GM18502 (cell line): ENCODE results near the gene AKT1.
A peak's percentile ranks its signal among the peaks of the same experiment; 100 is the strongest.

Experiments
- ATAC-seq: cut with Tn5 transposase; IDR thresholded peaks from one replicate; pipeline ENCODE4 v1.9.1; 2021; ENCODE audit warnings: mild to moderate bottlenecking; ENCODE audit not compliant: unreplicated experiment, poor library complexity

AKT1 gene

GRCh38 chr14:104728631-104729030 is 66.9 kb downstream of the AKT1 start:
- ATAC-seq = no peak

GRCh38 chr14:104726600-104727451 is 68.7 kb downstream of the AKT1 start:
- ATAC-seq = no peak

- no peak for ATAC-seq
These were observed 69.6 kb downstream of the AKT1 start for GRCh38 chr14:104725772-104726548.

GRCh38 chr14:104724981-104725771 is 70.4 kb downstream of the AKT1 start:
- no peak for ATAC-seq

- no peak for ATAC-seq
These were observed 71.1 kb downstream of the AKT1 start for GRCh38 chr14:104724407-104724980.

DNA sequence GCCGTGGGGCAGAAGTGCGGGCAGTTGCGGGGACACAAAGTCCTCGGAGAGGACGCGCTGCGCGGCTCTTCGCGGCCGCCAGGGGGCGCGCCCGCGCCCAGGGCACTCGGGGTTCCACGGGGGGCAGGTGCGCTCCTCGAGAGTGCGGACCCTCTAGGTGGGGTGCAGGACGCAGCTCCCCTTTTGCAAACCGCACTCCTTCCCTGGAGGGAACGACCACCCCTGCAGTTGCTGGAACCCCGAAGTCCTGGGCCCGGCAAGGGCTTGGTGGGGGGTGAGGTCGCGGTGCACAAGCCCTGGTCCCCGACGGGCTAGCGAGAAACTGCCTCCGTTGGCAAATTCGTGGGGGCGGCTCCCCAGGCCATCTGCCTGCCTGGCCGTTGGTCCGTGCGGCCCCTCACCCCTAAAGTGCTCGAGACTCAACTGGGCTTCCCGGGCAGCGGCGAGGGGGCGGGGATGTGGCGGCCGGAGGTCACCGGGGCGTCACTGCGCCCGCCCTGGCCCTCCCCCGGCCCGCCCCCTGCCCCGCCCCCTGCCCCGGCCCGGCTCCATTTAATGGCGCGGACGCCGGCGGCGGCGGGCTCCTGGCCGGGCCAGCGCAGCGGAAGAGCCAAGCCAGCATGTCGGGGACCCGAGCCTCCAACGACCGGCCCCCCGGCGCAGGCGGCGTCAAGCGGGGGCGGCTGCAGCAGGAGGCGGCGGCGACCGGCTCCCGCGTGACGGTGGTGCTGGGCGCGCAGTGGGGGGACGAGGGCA is 71.7 kb downstream of the AKT1 start, which contains the start of gene ADSS1:
ADSS1 (plus strand) TSS at position 579 of the 756 bp plus-strand sequence; CDS start at position 621, 42 bp downstream.
- peak; percentile 60 for ATAC-seq

DNA sequence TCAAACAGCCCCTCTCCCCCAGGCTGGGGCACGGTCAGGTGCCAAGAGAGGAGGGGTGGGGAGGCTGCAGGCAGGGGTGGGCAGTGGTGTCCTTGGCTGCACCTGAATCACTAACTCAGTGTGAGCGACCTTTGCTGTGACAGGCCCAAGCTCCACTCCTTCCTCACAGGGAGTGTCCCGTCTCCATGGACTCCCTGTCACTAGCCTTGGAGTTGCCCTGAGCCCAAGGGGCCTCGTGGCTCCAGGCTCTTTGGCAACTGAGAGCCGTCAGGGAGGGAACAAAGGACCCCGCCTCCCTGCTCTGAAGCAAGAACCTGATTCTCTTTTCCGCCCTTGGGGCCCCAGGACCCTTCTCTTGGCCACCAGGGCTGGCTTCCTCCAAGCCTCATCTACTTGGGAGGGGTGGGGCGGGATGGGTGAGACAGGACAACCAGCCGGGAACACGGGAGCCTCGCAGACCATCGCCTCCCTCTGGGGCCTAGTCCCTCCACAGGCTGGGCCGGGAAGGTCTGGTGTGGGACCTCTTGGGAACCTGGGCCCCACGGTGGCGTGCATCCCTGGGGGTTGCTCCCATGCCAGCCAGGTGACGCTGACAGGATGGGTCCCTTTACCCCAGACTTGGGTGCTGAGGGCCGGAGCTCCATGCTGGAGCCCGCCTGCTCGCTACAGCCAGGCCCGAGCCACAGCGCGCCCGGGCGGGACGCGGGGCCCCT is 72.5 kb downstream of the AKT1 start:
- no peak for ATAC-seq

DNA sequence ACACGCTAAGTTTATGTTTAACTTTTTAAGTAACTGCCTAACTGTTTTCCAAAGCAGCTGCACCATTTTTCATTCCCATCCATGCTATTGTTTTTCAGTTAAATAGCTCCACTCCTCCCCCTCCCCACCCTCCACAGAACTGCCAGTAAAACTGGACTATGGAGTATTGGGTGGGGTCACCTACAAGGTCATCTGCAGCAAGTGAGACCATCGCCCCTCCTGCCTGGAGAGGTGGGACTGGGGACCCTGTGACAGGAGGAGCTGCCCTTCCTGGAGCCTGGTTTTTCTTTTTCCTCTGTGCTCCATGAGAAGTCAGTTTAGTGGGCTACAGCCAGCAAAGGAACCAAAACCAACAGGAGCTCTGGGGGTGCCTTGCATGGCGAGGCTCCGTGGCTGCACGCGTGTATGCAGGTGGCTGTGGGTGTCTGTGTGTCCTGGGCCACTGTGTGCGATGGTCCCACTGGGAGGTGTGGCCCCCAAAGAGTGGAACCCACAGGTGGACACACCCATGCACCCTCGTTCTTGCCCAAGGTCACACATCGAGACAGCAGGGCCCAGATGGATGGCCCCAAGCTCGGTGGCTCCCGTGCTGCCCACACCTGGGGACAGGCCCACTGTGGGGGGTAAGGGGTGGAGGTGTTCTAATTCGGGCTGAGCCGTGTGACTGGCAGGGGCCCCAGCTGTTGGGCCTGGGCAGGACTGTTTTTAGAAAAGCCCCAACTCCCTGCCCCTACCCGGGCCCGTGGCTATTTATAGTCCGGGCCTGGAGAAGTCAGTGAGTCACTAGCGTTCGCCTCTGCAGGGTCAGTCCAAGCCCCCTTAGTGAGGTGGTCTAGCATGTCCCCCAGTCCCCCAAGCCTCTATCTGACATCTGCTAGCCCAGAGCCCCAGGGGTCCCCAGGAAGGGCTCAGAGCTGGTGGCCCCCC is 73.8 kb downstream of the AKT1 start:
- no peak for ATAC-seq
